HG03575 (cell line): Measurements from ENCODE around the gene D2HGDH.
"Not testable (repeated sequence)": the region's sequence is repeated elsewhere in the genome, so short reads cannot be mapped to it uniquely, and the experiment has no call there.

ENCODE experiments used
- ATAC-seq: cut with Tn5 transposase; IDR thresholded peaks from one replicate; pipeline ENCODE4 v1.9.1; 2021; ENCODE audit not compliant: unreplicated experiment, insufficient number of reproducible peaks, low FRiP score; ENCODE audit errors: extremely low read depth

D2HGDH gene

GRCh38 chr2:241744028-241744754 lies 9.8 kb downstream of the D2HGDH start:
- ATAC-seq, result no peak

DNA sequence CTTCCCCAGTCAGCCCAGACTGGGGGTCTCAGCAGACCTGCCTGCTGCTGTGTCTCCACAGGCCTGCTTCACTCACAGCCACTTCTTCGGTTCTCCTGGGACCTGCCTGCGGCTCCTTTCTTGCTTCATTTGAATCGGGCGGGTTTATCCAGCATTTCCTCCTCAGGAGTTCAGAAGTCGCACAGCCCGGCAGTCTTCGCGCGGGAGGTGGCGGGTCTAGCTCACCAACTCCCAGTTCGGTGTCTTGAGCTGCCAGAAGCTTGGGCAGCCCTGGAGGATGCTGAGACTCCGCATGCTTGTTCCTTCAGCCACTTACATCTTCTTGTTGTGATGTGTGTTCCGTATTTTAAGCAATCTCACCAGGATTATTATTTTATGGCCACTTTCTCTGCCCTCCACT lies 10.8 kb downstream of the D2HGDH start:
- no peak for ATAC-seq

DNA sequence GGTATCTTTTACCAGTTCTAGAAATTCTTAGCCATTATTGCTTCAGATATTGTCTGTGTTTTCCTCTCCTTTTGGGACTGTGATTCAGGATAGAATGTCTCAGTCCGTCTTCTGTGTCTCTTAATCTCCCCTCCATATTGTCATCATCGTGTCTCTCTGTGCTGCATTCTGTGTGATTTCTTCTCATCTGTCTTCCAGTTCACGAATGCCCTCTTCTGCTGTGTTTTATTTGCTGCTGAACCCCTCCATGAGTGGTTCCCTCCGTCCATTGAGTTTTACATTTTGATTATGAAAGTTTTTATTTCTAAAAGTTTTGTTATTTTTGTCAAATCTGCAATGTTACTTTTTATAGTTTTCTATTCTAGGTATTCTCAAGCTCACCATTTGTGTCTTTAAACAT lies 11.7 kb downstream of the D2HGDH start:
- ATAC-seq, result no peak

DNA sequence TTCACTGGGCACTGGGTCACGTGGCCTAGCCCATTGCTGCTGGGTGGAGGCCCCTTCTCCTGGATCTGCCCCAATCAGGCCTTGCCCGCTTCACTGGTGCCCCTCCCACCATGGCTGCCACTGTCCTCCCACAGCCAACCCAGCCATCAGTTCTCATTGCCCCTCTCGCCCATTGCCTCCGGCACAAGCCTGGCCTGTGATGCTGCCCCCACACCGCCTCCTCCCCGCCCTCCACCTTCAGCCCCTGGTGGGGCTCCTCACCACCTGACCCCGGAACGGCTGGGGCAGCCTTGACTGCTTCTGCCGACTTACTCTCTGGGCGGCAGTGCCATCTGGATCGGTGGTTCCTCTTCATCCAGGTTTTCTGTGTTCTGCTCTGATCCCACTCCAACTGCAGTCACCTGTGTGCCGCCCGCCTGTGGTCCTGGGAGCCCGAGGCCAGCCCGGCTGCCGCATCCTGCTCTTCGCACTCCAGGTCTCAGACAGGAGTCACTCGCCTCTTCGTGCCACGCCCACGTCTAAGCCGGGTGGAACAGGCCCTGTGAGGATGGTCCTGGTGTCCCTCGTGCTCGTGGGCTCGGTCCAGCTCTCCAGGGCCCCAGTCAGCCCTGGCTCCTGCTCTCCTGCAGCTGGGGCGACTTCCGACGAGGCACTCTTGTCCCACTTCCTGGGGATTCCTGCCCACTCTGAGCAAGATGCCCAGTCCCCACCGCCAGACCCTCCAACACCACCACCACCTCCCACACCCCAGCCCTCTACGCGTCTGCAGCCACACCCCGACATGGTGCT lies 14.2 kb downstream of the D2HGDH start:
- ATAC-seq, result no peak

- no peak for ATAC-seq
Measured at GRCh38 chr2:241750076-241750840, 15.8 kb downstream of the D2HGDH start.

DNA sequence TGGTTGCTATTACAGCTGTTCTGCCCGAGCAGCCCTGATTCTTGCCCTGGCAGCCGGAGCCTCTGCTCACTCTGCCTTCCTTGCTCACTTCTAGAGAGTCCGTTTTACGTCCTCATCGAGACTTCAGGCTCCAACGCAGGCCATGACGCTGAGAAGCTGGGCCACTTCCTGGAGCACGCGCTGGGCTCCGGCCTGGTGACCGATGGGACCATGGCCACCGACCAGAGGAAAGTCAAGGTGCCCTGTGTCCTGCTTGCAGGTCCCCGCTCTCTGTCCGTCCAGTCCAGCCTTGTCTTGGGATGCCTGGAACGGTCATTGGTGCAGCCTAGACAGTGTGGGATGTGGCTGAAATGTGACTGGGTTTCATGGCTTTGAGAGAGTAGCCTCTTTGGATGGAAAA lies 16.7 kb downstream of the D2HGDH start:
- no peak for ATAC-seq

DNA sequence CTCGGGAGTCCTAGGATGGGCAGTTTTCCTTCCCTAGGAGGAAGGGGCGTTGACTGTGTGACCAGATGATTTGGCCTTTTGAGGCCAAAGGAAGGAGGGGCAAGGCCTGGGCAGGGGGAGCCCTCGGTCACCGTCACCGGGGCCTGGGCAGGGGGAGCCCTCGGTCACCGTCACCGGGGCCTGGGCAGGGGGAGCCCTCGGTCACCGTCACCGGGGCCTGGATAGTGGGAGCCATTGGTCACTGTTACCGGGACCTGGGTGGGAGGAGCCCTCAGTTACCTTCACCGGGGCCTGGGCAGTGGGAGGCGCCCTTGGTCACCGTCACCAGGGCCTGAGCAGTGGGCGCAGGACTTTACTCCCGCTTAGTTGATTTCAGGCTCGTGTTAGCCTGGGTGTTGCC lies 17.3 kb downstream of the D2HGDH start:
- ATAC-seq, result no peak

GRCh38 chr2:241752253-241752652 lies 17.8 kb downstream of the D2HGDH start:
- no peak for ATAC-seq

DNA sequence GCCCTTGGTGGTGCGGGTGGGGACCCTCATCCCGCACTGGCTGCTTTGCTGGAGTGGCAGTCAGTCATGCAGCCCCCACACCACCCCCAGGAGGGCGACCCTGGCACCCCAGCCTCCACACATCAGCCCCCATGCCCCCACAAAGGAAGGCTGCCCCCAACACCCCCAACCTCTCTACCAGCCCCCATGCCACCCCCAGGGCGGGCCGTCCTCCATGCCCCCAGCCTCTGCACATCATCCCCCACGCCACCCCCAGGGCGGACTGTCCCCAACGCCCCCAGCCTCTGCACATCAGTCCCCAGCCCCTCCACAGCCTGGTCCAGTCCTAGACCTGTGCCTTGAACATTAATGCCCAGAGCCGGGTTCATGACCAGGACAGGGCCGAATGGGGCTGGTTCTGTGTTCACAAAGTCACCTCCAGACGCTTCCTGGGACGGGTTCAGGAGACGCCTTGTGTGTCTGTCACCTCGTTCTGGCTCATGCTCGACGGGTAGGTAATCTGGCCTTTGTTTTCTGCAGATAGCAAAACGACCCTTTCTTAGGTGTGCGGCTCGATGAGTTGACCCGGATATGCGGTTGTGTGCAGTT lies 18.4 kb downstream of the D2HGDH start:
- no peak for ATAC-seq

GRCh38 chr2:241753493-241753892 lies 19.1 kb downstream of the D2HGDH start:
- no peak for ATAC-seq

DNA sequence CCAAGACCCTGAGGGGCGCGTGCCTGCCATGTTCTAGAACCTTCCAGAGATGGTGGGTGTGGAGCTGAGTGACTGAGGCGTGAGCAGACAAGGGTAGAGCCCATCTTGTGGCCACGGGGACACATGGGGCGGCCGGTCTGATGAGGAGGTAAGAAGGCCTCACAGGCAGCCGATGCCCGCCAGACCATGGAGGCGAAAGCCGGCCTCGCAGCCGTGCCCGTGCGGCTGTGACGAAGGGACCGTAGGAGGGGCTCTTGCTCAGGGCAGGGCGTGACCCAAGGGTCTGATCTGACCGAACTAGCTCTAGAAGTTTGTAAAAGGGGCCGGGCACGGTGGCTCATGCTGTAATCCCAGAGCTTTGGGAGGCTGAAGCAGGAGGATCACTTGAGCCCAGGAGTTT lies 19.6 kb downstream of the D2HGDH start:
- no peak for ATAC-seq

DNA sequence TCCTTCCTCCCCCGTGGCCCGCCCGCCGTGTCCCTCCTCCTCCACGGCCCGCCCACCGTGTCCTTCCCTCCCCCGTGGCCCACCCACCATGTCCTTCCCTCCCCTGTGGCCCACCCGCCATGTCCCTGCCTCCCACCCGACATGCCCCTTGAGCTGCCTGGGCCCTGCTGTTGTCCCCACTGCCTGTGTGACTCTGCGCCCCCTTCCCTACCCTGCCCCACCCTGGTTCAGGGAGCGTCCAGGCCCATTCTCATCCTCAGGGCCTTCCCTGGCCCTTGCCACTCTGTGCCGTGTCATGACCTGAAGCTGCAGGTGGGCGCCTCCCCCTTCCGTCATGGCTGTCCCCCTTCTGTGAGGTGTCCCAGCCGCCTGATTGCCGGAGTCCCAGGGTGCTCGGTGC lies 20.7 kb downstream of the D2HGDH start:
- no peak for ATAC-seq

DNA sequence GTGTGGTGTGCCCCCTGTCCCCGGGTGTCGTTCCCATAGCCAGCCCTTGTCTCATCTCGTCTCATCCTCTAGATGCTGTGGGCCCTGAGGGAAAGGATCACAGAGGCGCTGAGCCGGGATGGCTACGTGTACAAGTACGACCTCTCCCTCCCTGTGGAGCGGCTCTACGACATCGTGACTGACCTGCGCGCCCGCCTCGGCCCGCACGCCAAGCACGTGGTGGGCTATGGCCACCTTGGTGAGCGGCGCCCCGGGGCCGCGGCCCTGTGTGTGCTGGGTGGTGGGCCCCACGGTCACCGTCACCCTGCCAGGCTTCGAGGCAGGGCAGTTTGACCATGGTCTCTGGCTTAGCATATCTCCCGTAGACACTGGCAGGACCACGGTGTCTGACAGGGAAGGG lies 21.3 kb downstream of the D2HGDH start:
- ATAC-seq, result no peak

- no peak for ATAC-seq
Measured at GRCh38 chr2:241759067-241759807, 24.8 kb downstream of the D2HGDH start.

- ATAC-seq, result not testable (repeated sequence)
Measured at GRCh38 chr2:241759893-241760292, 25.5 kb downstream of the D2HGDH start.

DNA sequence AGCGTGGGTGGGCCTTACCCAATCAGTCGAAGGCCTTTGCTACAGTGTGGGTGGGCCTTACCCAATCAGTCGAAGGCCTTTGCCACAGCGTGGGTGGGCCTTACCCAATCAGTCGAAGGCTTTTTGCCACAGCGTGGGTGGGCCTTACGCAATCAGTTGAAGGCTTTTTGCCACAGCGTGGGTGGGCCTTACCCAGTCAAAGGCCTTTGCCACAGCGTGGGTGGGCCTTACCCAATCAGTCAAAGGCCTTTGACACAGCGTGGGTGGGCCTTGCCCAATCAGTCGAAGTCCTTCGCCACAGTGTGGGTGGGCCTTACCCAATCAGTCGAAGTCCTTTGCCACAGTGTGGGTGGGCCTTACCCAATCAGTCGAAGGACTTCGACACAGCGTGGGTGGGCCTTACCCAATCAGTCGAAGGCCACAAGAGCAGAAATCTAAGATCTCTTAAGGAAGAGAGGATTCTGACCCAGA lies 25.9 kb downstream of the D2HGDH start:
- no peak for ATAC-seq

DNA sequence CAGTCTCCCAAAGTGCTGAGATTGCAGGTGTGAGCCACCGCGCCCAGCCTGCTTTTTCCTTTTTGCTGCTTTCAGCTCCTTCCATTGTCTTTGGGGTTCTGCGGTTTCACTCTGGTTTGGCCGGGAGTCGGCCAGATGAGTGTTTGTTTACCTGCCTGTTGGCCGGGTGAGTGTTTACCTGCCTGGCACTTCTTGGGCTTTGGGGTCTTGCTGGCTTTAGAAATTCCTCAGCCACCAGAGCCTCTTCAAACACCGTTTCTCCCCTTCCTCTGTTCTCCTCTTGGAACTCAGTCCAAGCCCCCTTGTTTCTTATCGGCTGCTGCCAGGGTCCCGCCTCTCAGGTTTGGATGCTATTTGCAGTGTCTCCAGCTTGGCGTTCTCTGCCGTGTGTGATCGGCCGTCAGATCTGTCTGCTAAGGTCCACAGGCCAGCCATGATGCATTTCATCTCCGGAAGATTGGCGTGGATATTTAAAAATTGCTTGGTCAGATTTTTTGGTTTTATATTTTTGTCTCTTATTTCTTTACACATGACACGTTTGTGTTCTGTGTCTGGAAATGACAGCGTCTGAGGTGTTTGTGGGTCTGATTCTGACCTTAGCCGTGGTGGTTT lies 28.0 kb downstream of the D2HGDH start:
- ATAC-seq, result no peak

GRCh38 chr2:241762933-241763369 lies 28.5 kb downstream of the D2HGDH start:
- no peak for ATAC-seq
